GM21576 (cell line): ENCODE measurements around the gene OSBPL9.
"Not testable (repeated sequence)": the region's sequence is repeated elsewhere in the genome, so short reads cannot be mapped to it uniquely, and the experiment has no call there.

Source experiments
- ATAC-seq: cut with Tn5 transposase; IDR thresholded peaks from one replicate; pipeline ENCODE4 v1.9.1; 2021; ENCODE audit warnings: mild to moderate bottlenecking, moderate library complexity; ENCODE audit not compliant: unreplicated experiment

OSBPL9 gene

DNA sequence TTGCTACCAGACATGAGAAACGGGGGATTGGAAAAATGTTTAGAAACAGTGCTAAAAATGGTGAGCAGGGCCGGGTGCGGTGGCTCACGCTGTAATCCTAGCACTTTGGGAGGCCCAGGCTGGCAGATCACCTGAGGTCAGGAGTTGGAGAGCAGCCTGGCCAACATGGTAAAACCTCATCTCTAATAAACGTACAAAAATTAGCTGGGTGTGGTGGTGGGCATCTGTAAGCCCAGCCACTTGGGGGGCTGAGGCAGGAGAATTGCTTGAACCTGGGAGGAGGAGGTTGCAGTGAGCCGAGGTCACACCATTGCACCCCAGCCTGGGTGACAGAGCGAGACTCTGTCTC lies 116.5 kb downstream of the OSBPL9 start:
- ATAC-seq: not testable (repeated sequence)

DNA sequence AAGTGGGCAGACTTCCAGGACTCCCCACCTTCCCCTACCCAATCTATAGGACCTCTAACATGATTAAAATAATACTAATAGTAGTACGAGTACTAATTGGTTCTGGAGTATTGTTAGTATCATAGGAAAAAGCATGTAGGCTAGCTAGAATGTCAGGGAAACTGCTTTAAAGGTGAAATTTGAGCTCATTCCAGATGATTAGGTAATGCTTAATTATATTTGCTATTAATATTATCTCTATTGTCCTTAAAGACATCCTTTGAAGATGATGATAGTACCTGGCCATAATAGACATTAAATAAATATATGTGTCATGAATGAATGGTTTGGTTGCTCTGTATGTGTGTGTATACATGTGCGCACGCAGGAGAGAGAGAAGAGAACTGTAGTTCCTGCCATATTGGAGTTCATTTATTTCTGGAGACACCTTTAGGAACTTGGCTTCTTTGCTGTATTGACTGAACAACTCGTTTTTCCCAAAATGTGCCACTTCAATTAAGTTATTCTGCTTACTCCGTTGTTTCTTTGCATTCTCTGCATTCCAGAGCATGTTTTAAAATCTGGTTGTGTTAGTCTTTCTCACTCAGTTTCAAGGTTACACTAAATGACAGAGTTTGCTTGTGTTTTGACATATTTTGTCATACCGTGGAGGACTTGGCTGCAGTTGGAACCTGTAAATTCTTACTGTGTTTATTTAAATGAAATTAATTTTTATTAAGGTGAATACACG lies 117.1 kb downstream of the OSBPL9 start:
- no peak for ATAC-seq

DNA sequence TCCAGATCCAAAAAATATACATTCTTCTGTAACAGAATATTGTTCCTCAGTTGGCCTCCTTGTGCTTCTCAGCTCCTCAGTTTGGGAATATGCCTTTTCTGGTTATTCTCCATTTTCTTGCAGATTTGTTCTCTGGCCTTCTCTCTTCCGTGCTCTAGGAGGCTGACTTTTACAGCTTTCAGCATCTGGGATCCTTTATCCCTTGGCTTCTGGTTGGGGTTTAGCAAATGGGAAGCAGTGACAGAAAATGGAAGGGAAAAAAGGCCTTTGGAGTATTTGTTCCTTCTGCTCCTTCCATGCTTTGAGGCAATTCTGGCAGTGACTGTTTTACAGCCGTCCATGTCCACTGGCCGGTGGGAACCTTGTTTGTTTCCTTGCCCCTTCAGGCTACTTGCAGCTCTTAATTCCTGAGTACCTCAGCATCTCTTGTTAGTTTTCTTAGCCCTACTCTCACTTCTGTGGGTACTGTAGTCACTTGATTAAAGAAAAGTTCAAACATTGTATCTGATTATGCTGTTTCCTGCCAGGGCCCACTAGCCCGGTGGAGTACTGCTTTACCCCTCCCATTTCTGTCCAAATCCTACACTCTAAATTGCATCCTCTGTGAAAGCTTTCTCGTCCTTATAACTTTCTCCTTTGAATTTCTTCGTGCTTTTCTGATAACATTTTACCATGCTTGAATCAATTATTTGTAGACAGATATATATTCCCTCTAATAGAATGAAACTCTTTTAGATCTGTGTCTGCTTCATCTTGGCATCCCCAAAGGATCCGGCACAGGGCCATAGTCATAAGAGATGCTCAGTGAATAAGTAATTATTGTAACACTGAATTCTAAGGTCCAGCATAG lies 118.2 kb downstream of the OSBPL9 start:
- no peak for ATAC-seq

GRCh38 chr1:51735746-51736254 lies 118.9 kb downstream of the OSBPL9 start:
- no peak for ATAC-seq

- ATAC-seq: no peak
Measured at GRCh38 chr1:51736702-51737101, 119.8 kb downstream of the OSBPL9 start.

- no peak for ATAC-seq
Measured at GRCh38 chr1:51738681-51739080, 121.8 kb downstream of the OSBPL9 start.

DNA sequence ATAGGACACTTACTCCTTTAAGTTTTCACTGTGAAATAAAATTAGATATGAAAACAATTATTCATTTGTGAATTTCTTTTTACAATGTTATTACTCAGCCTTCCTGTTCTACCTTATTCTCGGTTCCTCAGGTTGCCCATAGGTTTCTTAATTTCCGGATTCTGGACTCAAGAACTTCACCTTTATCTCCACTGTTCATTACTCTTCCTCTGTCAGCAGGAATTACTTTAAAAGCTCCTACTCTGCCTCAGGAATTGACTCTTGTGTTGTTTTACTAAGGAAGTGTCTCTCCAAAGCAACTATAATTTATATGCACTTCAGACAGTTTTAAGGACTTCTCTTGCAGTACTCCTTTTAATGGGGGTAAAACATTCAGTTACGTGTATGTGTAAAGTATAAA lies 123.8 kb downstream of the OSBPL9 start:
- ATAC-seq: no peak

GRCh38 chr1:51741121-51741681 lies 124.3 kb downstream of the OSBPL9 start:
- ATAC-seq: no peak

DNA sequence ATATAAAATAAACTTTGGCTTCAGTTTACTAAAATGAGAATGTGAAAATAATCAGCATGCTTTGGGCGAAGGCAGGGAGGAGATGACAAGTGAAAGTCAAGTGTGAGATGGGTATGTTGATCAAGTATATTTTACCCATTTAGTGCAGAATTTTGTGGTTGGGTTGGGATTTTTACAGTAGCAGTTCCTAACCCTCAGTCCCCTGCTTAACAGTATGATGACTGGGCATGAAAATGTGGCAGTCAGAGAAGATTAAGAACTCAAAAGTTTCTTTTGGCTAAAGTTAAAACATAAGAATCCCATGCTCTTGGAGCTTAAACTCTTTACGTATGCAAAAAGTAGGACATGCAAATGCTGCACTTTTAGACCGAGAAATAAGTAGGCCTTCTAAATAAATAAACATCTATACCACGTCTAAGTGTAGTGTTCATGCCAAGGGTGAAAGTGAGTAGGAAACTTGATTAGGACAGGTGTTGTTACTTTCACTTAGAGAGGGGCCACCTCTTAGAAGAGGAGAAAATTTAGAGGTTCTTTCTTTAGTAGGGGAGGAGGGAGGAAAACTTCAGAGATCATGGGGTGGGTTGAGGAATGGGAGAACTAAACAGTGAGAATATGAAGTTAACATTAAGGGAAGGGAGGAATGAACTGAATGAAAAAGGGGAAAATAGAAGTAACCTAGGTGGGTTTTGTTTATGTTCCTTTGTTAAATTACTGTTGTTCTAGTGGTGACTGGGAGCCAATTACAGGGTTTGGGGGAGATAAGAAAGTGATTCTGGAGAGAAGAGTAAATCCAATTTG lies 127.8 kb downstream of the OSBPL9 start:
- no peak for ATAC-seq

- no peak for ATAC-seq
Measured at GRCh38 chr1:51745304-51745570, 128.3 kb downstream of the OSBPL9 start.

- ATAC-seq: no peak
Measured at GRCh38 chr1:51749151-51749550, 132.3 kb downstream of the OSBPL9 start.

- no peak for ATAC-seq
Measured at GRCh38 chr1:51750218-51750617, 133.3 kb downstream of the OSBPL9 start.

DNA sequence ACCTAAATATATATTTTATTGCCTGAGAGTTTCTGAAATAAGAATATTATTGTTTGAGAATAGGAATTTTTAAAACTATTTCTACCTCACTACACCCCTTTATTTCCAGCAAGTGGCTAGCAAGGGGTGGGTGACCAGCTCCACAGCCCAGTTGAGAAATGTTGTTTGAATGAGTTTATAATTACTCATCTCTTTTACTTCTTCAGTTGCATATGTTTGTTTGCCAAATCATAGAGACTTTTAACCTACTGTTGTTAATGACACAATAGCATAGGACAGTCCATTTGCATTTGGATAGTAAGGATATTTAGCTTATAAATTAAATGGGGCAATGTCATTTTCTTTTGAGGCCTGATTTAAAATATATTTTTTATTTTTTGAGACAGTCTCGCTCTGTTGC lies 133.8 kb downstream of the OSBPL9 start:
- no peak for ATAC-seq

DNA sequence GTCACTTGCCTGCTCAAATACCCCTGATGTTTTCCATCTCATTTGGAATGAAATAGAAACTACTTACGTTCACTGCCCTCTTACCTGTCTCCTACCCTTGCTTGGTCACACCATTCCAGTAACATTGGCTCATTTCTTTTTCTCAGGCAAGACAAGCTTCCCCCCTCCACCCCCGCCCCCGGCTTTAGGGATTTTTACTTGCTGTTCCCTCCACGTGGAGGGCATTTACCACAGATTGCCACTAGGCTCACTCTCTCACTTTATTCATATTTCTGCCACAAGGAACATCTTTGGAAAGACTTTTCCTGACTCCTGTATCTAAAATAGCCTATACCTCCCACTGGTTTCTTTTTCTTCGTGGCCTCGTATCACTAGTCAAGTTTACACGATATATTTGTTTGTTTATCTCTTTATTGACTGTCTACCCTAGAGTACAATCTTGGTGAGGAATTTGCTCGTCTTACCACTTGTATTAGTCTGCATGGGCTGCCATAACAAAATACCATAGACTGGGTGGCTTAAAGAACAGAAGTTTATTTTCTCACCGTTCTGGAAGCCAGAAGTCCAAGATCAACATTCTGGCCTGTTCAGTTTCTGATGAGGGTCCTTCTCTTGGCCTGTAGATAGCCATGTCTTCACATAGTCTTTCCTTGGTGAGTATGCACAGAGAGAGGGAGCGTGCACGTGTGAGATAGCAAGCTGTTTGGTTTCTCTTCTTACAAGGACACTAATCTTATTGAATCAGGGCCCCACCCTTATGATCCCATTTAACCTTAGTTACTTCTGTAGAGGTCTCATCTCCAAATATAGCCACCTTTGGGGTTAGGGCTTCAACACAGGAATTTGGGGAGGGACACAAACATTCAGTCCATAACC lies 135.4 kb downstream of the OSBPL9 start:
- no peak for ATAC-seq

DNA sequence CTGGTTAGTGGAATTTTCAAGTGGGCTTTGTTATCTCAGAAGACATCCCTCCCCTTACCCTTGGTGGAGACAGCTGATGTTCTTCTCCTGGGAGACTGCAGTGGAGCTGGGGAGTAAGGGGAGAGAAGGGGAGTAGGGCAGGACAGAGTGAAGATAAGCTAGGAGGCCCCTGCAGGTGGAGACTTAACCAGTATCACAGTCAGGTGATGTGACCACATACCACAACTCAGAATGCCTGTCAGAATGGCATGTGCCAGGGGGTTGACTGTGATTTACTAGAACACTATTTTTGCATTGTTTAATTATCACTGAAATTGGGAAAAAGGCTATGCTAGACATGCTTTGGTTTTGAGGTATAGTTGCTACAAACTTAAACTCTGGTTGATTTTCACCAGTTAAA lies 137.1 kb downstream of the OSBPL9 start:
- no peak for ATAC-seq

DNA sequence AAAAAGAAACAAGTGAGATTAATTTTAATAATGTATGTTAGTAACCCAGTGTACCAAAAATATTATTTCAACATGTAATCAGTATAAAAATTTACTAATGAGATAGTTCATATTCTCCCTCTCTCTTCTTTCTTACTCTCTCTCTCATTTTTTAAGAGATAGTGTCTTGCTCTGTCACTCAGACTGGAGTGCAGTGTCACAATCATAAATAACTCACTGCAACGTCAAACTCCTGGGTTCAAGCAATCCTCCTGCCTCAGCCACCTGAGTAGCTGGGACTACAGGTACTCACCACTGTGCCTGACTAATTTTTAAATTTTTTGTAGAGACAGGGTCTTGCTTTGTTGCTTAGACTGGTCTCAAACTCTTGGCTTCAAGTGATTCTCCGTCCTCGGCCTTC lies 137.8 kb downstream of the OSBPL9 start:
- no peak for ATAC-seq

DNA sequence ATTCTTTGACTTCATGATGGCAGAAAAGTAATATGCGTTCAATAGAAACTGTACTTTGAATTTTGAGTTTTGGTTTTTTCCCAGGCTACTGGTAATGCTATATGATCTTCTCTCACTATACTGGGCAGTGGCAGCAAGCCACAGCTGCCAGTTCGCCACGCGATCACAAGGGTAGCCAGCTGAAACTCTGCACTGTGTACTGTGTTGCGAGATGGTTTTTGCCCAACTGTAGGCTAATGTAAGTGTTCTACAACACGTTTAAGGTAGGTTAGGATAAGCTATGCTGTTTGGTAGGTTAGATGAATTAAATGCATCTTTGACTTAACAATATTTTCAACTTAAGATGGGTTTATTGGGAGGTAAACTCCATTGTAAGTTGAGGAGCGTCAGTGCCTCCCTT lies 138.5 kb downstream of the OSBPL9 start:
- ATAC-seq: no peak

DNA sequence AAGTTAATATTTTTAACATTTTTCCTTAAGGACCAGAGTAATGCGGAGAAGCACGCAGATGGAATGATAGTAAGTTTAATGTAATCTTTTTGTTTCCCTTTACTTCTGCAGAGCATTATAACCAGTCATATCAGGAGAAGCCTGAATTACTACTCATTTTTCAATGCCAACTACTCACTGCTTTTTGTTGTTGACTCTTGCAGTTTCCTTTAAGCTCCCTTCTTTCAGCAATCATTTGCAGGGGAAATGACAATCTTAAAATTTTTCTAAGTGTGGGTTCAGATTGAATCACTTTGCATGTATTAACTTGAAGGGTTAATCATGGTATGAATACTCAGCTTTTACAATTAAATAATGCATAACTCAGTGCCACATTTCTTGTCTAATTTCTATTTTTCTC lies 139.4 kb downstream of the OSBPL9 start:
- ATAC-seq: no peak

DNA sequence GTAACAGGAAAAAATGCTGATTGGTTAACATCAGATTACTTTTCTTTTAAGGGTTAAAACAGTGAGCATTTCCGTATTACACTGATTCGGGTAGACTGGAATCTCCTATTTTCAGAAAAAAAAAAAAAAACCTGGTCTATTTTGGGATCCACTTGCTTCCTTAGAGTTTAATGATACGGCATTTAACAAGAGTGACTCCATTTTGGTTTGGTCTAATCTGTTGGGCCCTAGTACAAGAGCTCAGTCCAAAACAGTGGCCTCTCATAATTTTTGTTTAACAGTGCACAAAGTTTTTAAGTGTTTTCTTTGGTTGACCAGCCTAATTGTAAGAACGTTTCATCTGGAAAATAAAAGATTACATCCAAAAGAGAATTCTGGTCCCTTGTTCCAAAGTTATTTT lies 141.4 kb downstream of the OSBPL9 start:
- ATAC-seq: no peak

GRCh38 chr1:51760872-51761271 lies 144.0 kb downstream of the OSBPL9 start:
- no peak for ATAC-seq
